Measurements from ENCODE around the gene SPAST.
"Not testable (repeated sequence)": the region's sequence is repeated elsewhere in the genome, so short reads cannot be mapped to it uniquely, and the experiment has no call there.

DNA sequence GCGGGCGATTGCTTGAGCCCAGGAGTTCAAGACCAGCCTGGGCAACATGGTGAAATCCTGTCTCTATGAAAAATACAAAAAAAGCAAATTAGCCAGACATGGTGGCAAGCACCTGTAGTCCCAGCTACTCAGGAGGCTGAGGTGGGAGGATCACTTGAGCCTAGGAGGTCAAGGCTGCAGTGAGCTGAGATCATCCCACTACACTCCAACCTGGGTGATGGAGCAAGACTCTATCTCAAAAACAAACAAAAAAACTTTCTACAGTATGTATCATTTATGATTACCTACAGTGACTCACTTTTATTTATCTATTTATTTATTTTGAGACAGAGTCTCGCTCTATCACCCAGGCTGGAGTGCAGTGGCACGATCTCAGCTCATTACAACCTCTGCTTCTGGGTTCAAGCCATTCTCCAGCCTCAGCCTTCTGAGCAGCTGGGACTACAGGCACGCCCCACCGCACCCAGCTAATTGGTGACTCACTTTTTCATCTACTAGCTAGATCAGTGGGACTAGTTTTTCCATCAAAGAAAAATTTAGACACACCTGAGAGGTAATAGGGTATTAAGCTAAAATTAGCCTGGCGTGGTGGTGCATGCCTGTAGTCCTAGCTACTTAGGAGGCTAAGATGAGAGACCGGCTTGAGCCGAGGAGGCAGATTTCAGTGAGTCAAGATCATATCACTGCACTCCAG, 44.4 kb upstream of the SPAST start:
- not testable (repeated sequence) for TF ChIP-seq EZH2phosphoT487 (IDR thresholded peaks at IDR 0.05; ENCODE audit: insufficient read depth, low read depth); EZH2 (IDR thresholded peaks at IDR 0.05; ENCODE audit: insufficient read depth, poor library complexity, severe bottlenecking)
